Liver (tissue), 9 donors: ENCODE measurements around the gene PARD6A. TPM values are rescaled to one million over a fixed set of nuclear protein-coding genes. Genes with fewer than 3 reads are reported as not detected.

Experiments
- DNase-seq: peaks from one replicate; pipeline ENCODE4 v3.0.0-alpha.2; 2017; ENCODE audit warnings: low spot score
- H3K27ac ChIP-seq, 2 donors: one replicate each; pipeline ENCODE4 v1.7.0; 2013; ENCODE audit warnings: inconsistent platforms in 2 of 2, low read length in 2 of 2, control low read depth in 1 of 2, low read depth in 1 of 2, mild to moderate bottlenecking in 1 of 2
- H3K27me3 ChIP-seq, 4 donors: one replicate each; pipeline versions ENCODE4 v1.6.1 to v1.7.0; 2013; ENCODE audit warnings: low read length in 3 of 4, inconsistent platforms in 1 of 4, mild to moderate bottlenecking in 1 of 4, moderate library complexity in 1 of 4; ENCODE audit not compliant: control insufficient read depth in 4 of 4, insufficient read depth in 4 of 4
- H3K36me3 ChIP-seq, 4 donors: one replicate each; pipeline versions ENCODE4 v1.6.1 to v1.7.0; 2013; ENCODE audit warnings: low read length in 3 of 4, mild to moderate bottlenecking in 3 of 4, low read depth in 1 of 4, moderate library complexity in 1 of 4; ENCODE audit not compliant: control insufficient read depth in 4 of 4, insufficient read depth in 3 of 4
- H3K4me1 ChIP-seq, 4 donors: one replicate each; pipeline versions ENCODE4 v1.6.1 to v1.7.0; 2013; ENCODE audit warnings: low read length in 3 of 4, mild to moderate bottlenecking in 3 of 4, moderate library complexity in 1 of 4; ENCODE audit not compliant: control insufficient read depth in 4 of 4, insufficient read depth in 4 of 4
- H3K4me3 ChIP-seq, 3 donors: one replicate each; pipeline versions ENCODE4 v1.6.1 to v1.7.0; 2013; ENCODE audit warnings: low read length in 3 of 3, control low read depth in 1 of 3, low read depth in 1 of 3, mild to moderate bottlenecking in 1 of 3
- H3K9ac ChIP-seq, 2 donors: one replicate each; pipeline ENCODE4 v1.7.0; 2013; ENCODE audit warnings: low read length in 2 of 2, mild to moderate bottlenecking in 2 of 2, moderate library complexity in 2 of 2, control low read depth in 1 of 2, low read depth in 1 of 2
- H3K9me3 ChIP-seq, 4 donors: one replicate each; pipeline versions ENCODE4 v1.6.1 to v1.7.0; 2013; ENCODE audit warnings: low read length in 3 of 4; ENCODE audit not compliant: control insufficient read depth in 4 of 4
- EGR1 ChIP-seq, 2 donors: IDR thresholded peaks; 2 replicates each; pipeline ENCODE4 v1.6.1; 2016 to 2018; ENCODE audit warnings: antibody characterized with exemption in 2 of 2, low read depth in 2 of 2
- FOXA1 ChIP-seq: IDR thresholded peaks from 2 replicates; pipeline ENCODE4 v1.6.1; 2016; ENCODE audit warnings: antibody characterized with exemption
- FOXA2 ChIP-seq: IDR thresholded peaks from 2 replicates; pipeline ENCODE4 v1.6.1; 2016; ENCODE audit warnings: antibody characterized with exemption
- HNF4A ChIP-seq, 2 donors: conservative IDR thresholded peaks; 2 replicates each; pipeline ENCODE4 v1.6.1; 2016; ENCODE audit warnings: antibody characterized with exemption in 2 of 2, mild to moderate bottlenecking in 2 of 2
- JUND ChIP-seq, 2 donors: IDR thresholded peaks; 2 replicates each; pipeline ENCODE4 v1.6.1; 2016; ENCODE audit warnings: antibody characterized with exemption in 2 of 2
- MAX ChIP-seq: IDR thresholded peaks from 2 replicates; pipeline ENCODE4 v1.6.1; 2016; ENCODE audit warnings: antibody characterized with exemption
- NR2F2 ChIP-seq: IDR thresholded peaks from 2 replicates; pipeline ENCODE4 v1.6.1; 2016; ENCODE audit warnings: antibody characterized with exemption
- RAD21 ChIP-seq, 2 donors: IDR thresholded peaks; 2 replicates each; pipeline ENCODE4 v1.6.1; 2016; ENCODE audit warnings: antibody characterized with exemption in 2 of 2, mild to moderate bottlenecking in 2 of 2
- RXRA ChIP-seq, 2 donors: IDR thresholded peaks; 2 replicates each; pipeline ENCODE4 v1.6.1; 2017 to 2018; ENCODE audit warnings: antibody characterized with exemption in 2 of 2, mild to moderate bottlenecking in 1 of 2
- SP1 ChIP-seq: IDR thresholded peaks from 2 replicates; pipeline ENCODE4 v1.6.1; 2018; ENCODE audit warnings: antibody characterized with exemption, mild to moderate bottlenecking
- TAF1 ChIP-seq: conservative IDR thresholded peaks from 2 replicates; pipeline ENCODE4 v1.6.1; 2016; ENCODE audit warnings: antibody characterized with exemption, mild to moderate bottlenecking
- WGBS: extraction: QIAGEN DNeasy Blood & Tissue Kit; methylation state at CpG from one replicate; pipeline ENCODE4 v1.1.7; 2013; 5-methylcytosine and 5-hydroxymethylcytosine counted together
- polyA plus RNA-seq, 2 donors: library from polyadenylated mRNA; stranded (reverse) in 1 of 2; unstranded in 1 of 2; fragments of 200-250 nt in 1 of 2; fragments of >200 nt in 1 of 2; fragmentation: Nextera tagmentation in 1 of 2; extraction: Ambion mirVana in 1 of 2; gene quantifications; one replicate each; pipeline versions ENCODE4 v1.2.1 to v1.2.3, GENCODE V29; 2013 to 2015
- total RNA-seq, 2 donors: library from RNA; depleted of rRNA; stranded (reverse); fragments of >200 nt; gene quantifications; one replicate each; pipeline ENCODE4 v1.2.3, GENCODE V29; 2014
- TF ChIP-seq, protein P1 (sequence below): fragments of 150-350 bp; IDR thresholded peaks from 2 replicates; pipeline ENCODE4 v1.5.1; 2017; ENCODE audit warnings: improper control_type of control experiment, low read depth, low read length; ENCODE audit not compliant: missing input control
- TF ChIP-seq, protein P2 (sequence below): IDR thresholded peaks from 2 replicates; pipeline ENCODE4 v1.6.1; 2016; ENCODE audit warnings: antibody characterized with exemption, mild to moderate bottlenecking
- TF ChIP-seq, protein P3 (sequence below): IDR thresholded peaks from 2 replicates; pipeline ENCODE4 v1.6.1; 2016; ENCODE audit warnings: antibody characterized with exemption
- TF ChIP-seq, protein P4 (sequence below): IDR thresholded peaks from 2 replicates; pipeline ENCODE4 v1.6.1; 2016; ENCODE audit warnings: antibody characterized with exemption
- donor health status: healthy.
- donor health status: healthy.
- donor health status: healthy.
- donor health status: healthy.
- donor health status: healthy.

PARD6A gene
- total and polyA plus RNA-seq, 4 donors: 0.42 to 2.4 (median 1.8) TPM

GRCh38 chr16:67650023-67650422 is 10.7 kb upstream of the PARD6A start:
- H3K9me3 ChIP-seq: no peaks in the 10 kb centered on the region
- no peak overlapping the region for H3K4me3 ChIP-seq
- no peaks in the 10 kb centered on the region for H3K36me3 ChIP-seq
- peaks cover 3 to 20% (median 10%) of the 10 kb centered on the region in 4 donors for H3K4me1 ChIP-seq
- H3K9ac ChIP-seq: no peak overlapping the region
- H3K27me3 ChIP-seq: no peaks in the 10 kb centered on the region
- no peak for DNase-seq
- H3K27ac ChIP-seq: no peak overlapping the region
- WGBS: 68% methylated on average over 8 of the region's 8 CpGs
- TF ChIP-seq RAD21 (IDR thresholded peaks at IDR 0.05) (no peak), MAX (no peak), FOXA1 (no peak), FOXA2 (no peak), SP1 (no peak), TAF1 (no peak), NR2F2 (no peak), RXRA (IDR thresholded peaks at IDR 0.05) (no peak), JUND (IDR thresholded peaks at IDR 0.05) (no peak), EGR1 (IDR thresholded peaks at IDR 0.05; ENCODE audit: low read depth in 2 of 2) (no peak), HNF4A (conservative IDR thresholded peaks at IDR 0.05) (no peak)
- TF ChIP-seq, protein P1, sequence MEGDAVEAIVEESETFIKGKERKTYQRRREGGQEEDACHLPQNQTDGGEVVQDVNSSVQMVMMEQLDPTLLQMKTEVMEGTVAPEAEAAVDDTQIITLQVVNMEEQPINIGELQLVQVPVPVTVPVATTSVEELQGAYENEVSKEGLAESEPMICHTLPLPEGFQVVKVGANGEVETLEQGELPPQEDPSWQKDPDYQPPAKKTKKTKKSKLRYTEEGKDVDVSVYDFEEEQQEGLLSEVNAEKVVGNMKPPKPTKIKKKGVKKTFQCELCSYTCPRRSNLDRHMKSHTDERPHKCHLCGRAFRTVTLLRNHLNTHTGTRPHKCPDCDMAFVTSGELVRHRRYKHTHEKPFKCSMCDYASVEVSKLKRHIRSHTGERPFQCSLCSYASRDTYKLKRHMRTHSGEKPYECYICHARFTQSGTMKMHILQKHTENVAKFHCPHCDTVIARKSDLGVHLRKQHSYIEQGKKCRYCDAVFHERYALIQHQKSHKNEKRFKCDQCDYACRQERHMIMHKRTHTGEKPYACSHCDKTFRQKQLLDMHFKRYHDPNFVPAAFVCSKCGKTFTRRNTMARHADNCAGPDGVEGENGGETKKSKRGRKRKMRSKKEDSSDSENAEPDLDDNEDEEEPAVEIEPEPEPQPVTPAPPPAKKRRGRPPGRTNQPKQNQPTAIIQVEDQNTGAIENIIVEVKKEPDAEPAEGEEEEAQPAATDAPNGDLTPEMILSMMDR: no peak
- TF ChIP-seq, protein P2, sequence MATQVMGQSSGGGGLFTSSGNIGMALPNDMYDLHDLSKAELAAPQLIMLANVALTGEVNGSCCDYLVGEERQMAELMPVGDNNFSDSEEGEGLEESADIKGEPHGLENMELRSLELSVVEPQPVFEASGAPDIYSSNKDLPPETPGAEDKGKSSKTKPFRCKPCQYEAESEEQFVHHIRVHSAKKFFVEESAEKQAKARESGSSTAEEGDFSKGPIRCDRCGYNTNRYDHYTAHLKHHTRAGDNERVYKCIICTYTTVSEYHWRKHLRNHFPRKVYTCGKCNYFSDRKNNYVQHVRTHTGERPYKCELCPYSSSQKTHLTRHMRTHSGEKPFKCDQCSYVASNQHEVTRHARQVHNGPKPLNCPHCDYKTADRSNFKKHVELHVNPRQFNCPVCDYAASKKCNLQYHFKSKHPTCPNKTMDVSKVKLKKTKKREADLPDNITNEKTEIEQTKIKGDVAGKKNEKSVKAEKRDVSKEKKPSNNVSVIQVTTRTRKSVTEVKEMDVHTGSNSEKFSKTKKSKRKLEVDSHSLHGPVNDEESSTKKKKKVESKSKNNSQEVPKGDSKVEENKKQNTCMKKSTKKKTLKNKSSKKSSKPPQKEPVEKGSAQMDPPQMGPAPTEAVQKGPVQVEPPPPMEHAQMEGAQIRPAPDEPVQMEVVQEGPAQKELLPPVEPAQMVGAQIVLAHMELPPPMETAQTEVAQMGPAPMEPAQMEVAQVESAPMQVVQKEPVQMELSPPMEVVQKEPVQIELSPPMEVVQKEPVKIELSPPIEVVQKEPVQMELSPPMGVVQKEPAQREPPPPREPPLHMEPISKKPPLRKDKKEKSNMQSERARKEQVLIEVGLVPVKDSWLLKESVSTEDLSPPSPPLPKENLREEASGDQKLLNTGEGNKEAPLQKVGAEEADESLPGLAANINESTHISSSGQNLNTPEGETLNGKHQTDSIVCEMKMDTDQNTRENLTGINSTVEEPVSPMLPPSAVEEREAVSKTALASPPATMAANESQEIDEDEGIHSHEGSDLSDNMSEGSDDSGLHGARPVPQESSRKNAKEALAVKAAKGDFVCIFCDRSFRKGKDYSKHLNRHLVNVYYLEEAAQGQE: no peak
- TF ChIP-seq, protein P3, sequence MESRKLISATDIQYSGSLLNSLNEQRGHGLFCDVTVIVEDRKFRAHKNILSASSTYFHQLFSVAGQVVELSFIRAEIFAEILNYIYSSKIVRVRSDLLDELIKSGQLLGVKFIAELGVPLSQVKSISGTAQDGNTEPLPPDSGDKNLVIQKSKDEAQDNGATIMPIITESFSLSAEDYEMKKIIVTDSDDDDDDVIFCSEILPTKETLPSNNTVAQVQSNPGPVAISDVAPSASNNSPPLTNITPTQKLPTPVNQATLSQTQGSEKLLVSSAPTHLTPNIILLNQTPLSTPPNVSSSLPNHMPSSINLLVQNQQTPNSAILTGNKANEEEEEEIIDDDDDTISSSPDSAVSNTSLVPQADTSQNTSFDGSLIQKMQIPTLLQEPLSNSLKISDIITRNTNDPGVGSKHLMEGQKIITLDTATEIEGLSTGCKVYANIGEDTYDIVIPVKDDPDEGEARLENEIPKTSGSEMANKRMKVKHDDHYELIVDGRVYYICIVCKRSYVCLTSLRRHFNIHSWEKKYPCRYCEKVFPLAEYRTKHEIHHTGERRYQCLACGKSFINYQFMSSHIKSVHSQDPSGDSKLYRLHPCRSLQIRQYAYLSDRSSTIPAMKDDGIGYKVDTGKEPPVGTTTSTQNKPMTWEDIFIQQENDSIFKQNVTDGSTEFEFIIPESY: no peak
- TF ChIP-seq, protein P4, sequence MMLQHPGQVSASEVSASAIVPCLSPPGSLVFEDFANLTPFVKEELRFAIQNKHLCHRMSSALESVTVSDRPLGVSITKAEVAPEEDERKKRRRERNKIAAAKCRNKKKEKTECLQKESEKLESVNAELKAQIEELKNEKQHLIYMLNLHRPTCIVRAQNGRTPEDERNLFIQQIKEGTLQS: no peak

- no peak for DNase-seq
- no peaks in the 10 kb centered on the region for H3K27me3 ChIP-seq
- WGBS: 92% methylated on average over 7 of the region's 7 CpGs
These were observed 9.7 kb upstream of the PARD6A start for GRCh38 chr16:67651039-67651438.

More at GRCh38 chr16:67651039-67651438, 9.7 kb upstream of the PARD6A start:
- H3K4me1 ChIP-seq: peaks cover 3 to 20% (median 10%) of the 10 kb centered on the region in 4 donors
- H3K9ac ChIP-seq: no peak overlapping the region
- H3K36me3 ChIP-seq: no peaks in the 10 kb centered on the region
- H3K9me3 ChIP-seq: no peaks in the 10 kb centered on the region
- no peak overlapping the region for H3K4me3 ChIP-seq
- TF ChIP-seq EGR1 (IDR thresholded peaks at IDR 0.05; ENCODE audit: low read depth in 2 of 2) (no peak), NR2F2 (no peak)
- TF ChIP-seq, protein P3: no peak
- no peak overlapping the region for H3K27ac ChIP-seq
